Hepatocyte (in vitro differentiated cells): ENCODE results near the gene TRPM2. TPM values are rescaled to one million over a fixed set of nuclear protein-coding genes. Genes with fewer than 3 reads are reported as not detected.
"Not testable (repeated sequence)": the region's sequence is repeated elsewhere in the genome, so short reads cannot be mapped to it uniquely, and the experiment has no call there.

Experiments used
- DNase-seq: peaks from one replicate; pipeline ENCODE4 v3.0.0-alpha.2; 2016; ENCODE audit warnings: low spot score
- H2AFZ ChIP-seq: fragments of 200-600 bp; sonication (generic); 2 replicates; pipeline ENCODE4 v1.6.0; 2016; ENCODE audit warnings: antibody characterized with exemption, mild to moderate bottlenecking
- H3K27ac ChIP-seq: fragments of 200-600 bp; sonication (generic); 2 replicates; pipeline ENCODE4 v1.5.1; 2016; ENCODE audit warnings: mild to moderate bottlenecking
- H3K27me3 ChIP-seq: fragments of 200-600 bp; sonication (generic); 2 replicates; pipeline ENCODE4 v1.6.1; 2016
- H3K36me3 ChIP-seq: fragments of 200-600 bp; sonication (generic); replicated peaks from 2 replicates; pipeline ENCODE4 v1.5.1; 2016; ENCODE audit warnings: low read depth; ENCODE audit not compliant: insufficient read depth
- H3K4me1 ChIP-seq: fragments of 200-600 bp; sonication (generic); 2 replicates; pipeline ENCODE4 v1.5.1; 2016; ENCODE audit warnings: mild to moderate bottlenecking, moderate library complexity; ENCODE audit not compliant: insufficient read depth
- H3K4me2 ChIP-seq: fragments of 200-600 bp; sonication (generic); 2 replicates; pipeline ENCODE4 v1.6.0; 2016
- H3K4me3 ChIP-seq: fragments of 200-600 bp; sonication (generic); 2 replicates; pipeline ENCODE4 v1.5.1; 2016; ENCODE audit warnings: mild to moderate bottlenecking
- H3K79me2 ChIP-seq: fragments of 200-600 bp; sonication (generic); 2 replicates; pipeline ENCODE4 v1.6.0; 2017; ENCODE audit warnings: mild to moderate bottlenecking
- H3K9me2 ChIP-seq: fragments of 200-600 bp; sonication (generic); replicated peaks from 2 replicates; pipeline ENCODE4 v1.6.0; 2017; ENCODE audit warnings: mild to moderate bottlenecking; ENCODE audit not compliant: insufficient read depth
- H3K9me3 ChIP-seq: fragments of 200-600 bp; sonication (generic); 2 replicates; pipeline ENCODE4 v1.5.1; 2016; ENCODE audit warnings: low read depth, mild to moderate bottlenecking
- H4K20me1 ChIP-seq: fragments of 200-600 bp; sonication (generic); 2 replicates; pipeline ENCODE4 v1.6.0; 2016; ENCODE audit warnings: mild to moderate bottlenecking; ENCODE audit not compliant: insufficient read depth, poor library complexity, severe bottlenecking
- CTCF ChIP-seq: fragments of 200-600 bp; sonication (generic); IDR thresholded peaks from 2 replicates; pipeline ENCODE4 v1.5.1; 2016; ENCODE audit warnings: antibody characterized with exemption, mild to moderate bottlenecking; ENCODE audit not compliant: poor library complexity
- EZH2 ChIP-seq: fragments of 200-600 bp; sonication (generic); IDR thresholded peaks from 2 replicates; pipeline ENCODE4 v1.6.1; 2016; ENCODE audit warnings: antibody characterized with exemption, mild to moderate bottlenecking, borderline replicate concordance
- EZH2phosphoT487 ChIP-seq: fragments of 200-600 bp; sonication (generic); IDR thresholded peaks from one replicate; pipeline ENCODE4 v1.6.1; 2018; ENCODE audit warnings: antibody characterized with exemption, mild to moderate bottlenecking, low read depth, moderate library complexity; ENCODE audit not compliant: unreplicated experiment, severe bottlenecking
- WGBS: methylation state at CpG from one replicate; pipeline ENCODE4 v1.1.6; 2016; ENCODE audit warnings: low lambda C conversion rate; ENCODE audit errors: missing lambda C conversion rate; 5-methylcytosine and 5-hydroxymethylcytosine counted together
- polyA plus RNA-seq: library from polyadenylated mRNA; unstranded; fragments of >200 nt; fragmentation: Nextera tagmentation; extraction: Ambion mirVana; gene quantifications from 2 replicates; pipeline ENCODE4 v1.2.1, GENCODE V29; 2016
- total RNA-seq: library from RNA; depleted of rRNA; stranded (reverse); fragments of >200 nt; gene quantifications from 2 replicates; pipeline ENCODE4 v1.2.3, GENCODE V29; 2014

The TRPM2 gene
- total and polyA plus RNA-seq, 2 experiments from 2014 or later: 0.25 to 0.50 TPM

GRCh38 chr21:44337449-44337848 is 16.0 kb upstream of the TRPM2 start:
- Histone ChIP-seq H2AFZ (no peak overlapping the region), H3K36me3 (no peaks in the 10 kb centered on the region), H3K27ac (peak overlapping the region; percentile 92), H3K27me3 (no peaks in the 10 kb centered on the region), H3K79me2 (no peaks in the 10 kb centered on the region), H3K9me2 (no peaks in the 10 kb centered on the region), H4K20me1 (no peaks in the 10 kb centered on the region), H3K4me1 (peaks cover 21% of the 10 kb centered on the region), H3K9me3 (no peaks in the 10 kb centered on the region), H3K4me3 (no peak overlapping the region), H3K4me2 (peak overlapping the region; percentile 94)
- TF ChIP-seq EZH2phosphoT487 (no peak), CTCF (no peak), EZH2 (no peak)
- 92% methylated on average over 3 of the region's 3 CpGs for WGBS
- no peak for DNase-seq

- H3K4me2 ChIP-seq: peak overlapping the region; percentile 94
- peak overlapping the region; percentile 38 for H2AFZ ChIP-seq
- H3K4me3 ChIP-seq: peak overlapping the region; percentile 54
- no peaks in the 10 kb centered on the region for H4K20me1 ChIP-seq
- no peaks in the 10 kb centered on the region for H3K27me3 ChIP-seq
- H3K4me1 ChIP-seq: peaks cover 24% of the 10 kb centered on the region
- no peaks in the 10 kb centered on the region for H3K36me3 ChIP-seq
- 17% methylated on average over 17 of the region's 47 CpGs for WGBS
- peak; percentile 86 for DNase-seq
- no peaks in the 10 kb centered on the region for H3K9me3 ChIP-seq
- no peaks in the 10 kb centered on the region for H3K9me2 ChIP-seq
- H3K79me2 ChIP-seq: no peaks in the 10 kb centered on the region
- TF ChIP-seq EZH2phosphoT487: no peak
- peak; percentile 45 for TF ChIP-seq CTCF
- no peak for TF ChIP-seq EZH2
- H3K27ac ChIP-seq: peak overlapping the region; percentile 92
Measured at GRCh38 chr21:44337941-44338895, 15.2 kb upstream of the TRPM2 start.

- Histone ChIP-seq H3K4me3 (peak within 1 kb of the TSS; percentile 68), H3K79me2 (no peaks in the 10 kb centered on the region), H3K4me2 (peak within 1 kb of the TSS; percentile 94), H3K9me3 (no peaks in the 10 kb centered on the region), H3K36me3 (no peaks in the 10 kb centered on the region), H3K27ac (peak within 1 kb of the TSS; percentile 100), H3K4me1 (peaks cover 24% of the 10 kb centered on the region), H3K9me2 (no peaks in the 10 kb centered on the region), H4K20me1 (no peaks in the 10 kb centered on the region), H3K27me3 (no peaks in the 10 kb centered on the region), H2AFZ (peak within 1 kb of the TSS; percentile 64)
- no peak for TF ChIP-seq CTCF
- no peak for TF ChIP-seq EZH2
- no peak for TF ChIP-seq EZH2phosphoT487
- WGBS: 2% methylated on average over 63 of the region's 90 CpGs
- DNase-seq: peak; percentile 99
Measured at GRCh38 chr21:44338971-44339910, 14.2 kb upstream of the TRPM2 start, which contains the start of gene CFAP410. CFAP410 (minus strand) TSS chr21:44339390; CDS start chr21:44339194, 196 bp downstream.

GRCh38 chr21:44341726-44342458 is 11.5 kb upstream of the TRPM2 start:
- not testable (repeated sequence) for H3K36me3 ChIP-seq, DNase-seq, H3K79me2 ChIP-seq, H4K20me1 ChIP-seq, H3K4me2 ChIP-seq, H3K27me3 ChIP-seq, H3K4me3 ChIP-seq, H3K9me2 ChIP-seq, H3K9me3 ChIP-seq, H2AFZ ChIP-seq
- peaks cover 24% of the 10 kb centered on the region for H3K4me1 ChIP-seq
- peak overlapping the region; percentile 19 for H3K27ac ChIP-seq
- WGBS: 50% methylated on average over 12 of the region's 12 CpGs

- H2AFZ ChIP-seq, H3K27ac ChIP-seq, H4K20me1 ChIP-seq, H3K27me3 ChIP-seq, H3K4me2 ChIP-seq, H3K9me3 ChIP-seq, H3K4me3 ChIP-seq, H3K36me3 ChIP-seq, H3K9me2 ChIP-seq, H3K79me2 ChIP-seq, DNase-seq: not testable (repeated sequence)
- peaks cover 17% of the 10 kb centered on the region for H3K4me1 ChIP-seq
- 91% methylated on average over 8 of the region's 8 CpGs for WGBS
Measured at GRCh38 chr21:44342981-44343380, 10.4 kb upstream of the TRPM2 start.
